Measurements from ENCODE around the gene SNX17.

GRCh38 chr2:27379836-27380625, 9.6 kb downstream of the SNX17 start:
- no peak for TF ChIP-seq CTCF (IDR thresholded peaks at IDR 0.05)
- TF ChIP-seq POLR2A (IDR thresholded peaks at IDR 0.05): peak; percentile 77
